HG03439 (cell line): ENCODE measurements around the gene TSPAN31.
"Not testable (repeated sequence)": the region's sequence is repeated elsewhere in the genome, so short reads cannot be mapped to it uniquely, and the experiment has no call there.

Experiments
- ATAC-seq: cut with Tn5 transposase; IDR thresholded peaks from one replicate; pipeline ENCODE4 v1.9.1; 2021; ENCODE audit warnings: mild to moderate bottlenecking, moderate library complexity; ENCODE audit not compliant: unreplicated experiment

The TSPAN31 gene

GRCh38 chr12:57721846-57722608 lies 22.8 kb upstream of the TSPAN31 start:
- ATAC-seq = not testable (repeated sequence)

GRCh38 chr12:57722716-57723629 lies 21.9 kb upstream of the TSPAN31 start:
- no peak for ATAC-seq

DNA sequence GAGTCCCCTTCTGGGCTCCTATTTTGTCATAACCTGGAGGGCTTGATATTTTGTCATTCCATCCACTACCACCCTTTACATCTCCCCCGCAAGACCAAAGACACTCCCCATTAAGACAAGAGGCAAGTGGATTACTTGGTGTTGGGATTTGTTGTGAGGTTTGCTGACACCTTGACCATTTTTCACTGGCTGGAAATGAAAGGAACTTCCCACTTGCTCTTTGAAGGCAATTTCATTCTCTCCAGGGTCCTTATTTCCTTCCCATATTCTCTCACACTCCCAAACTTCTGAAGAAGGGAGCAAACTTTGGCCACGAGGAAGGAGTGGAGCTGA lies 21.2 kb upstream of the TSPAN31 start:
- ATAC-seq = no peak

DNA sequence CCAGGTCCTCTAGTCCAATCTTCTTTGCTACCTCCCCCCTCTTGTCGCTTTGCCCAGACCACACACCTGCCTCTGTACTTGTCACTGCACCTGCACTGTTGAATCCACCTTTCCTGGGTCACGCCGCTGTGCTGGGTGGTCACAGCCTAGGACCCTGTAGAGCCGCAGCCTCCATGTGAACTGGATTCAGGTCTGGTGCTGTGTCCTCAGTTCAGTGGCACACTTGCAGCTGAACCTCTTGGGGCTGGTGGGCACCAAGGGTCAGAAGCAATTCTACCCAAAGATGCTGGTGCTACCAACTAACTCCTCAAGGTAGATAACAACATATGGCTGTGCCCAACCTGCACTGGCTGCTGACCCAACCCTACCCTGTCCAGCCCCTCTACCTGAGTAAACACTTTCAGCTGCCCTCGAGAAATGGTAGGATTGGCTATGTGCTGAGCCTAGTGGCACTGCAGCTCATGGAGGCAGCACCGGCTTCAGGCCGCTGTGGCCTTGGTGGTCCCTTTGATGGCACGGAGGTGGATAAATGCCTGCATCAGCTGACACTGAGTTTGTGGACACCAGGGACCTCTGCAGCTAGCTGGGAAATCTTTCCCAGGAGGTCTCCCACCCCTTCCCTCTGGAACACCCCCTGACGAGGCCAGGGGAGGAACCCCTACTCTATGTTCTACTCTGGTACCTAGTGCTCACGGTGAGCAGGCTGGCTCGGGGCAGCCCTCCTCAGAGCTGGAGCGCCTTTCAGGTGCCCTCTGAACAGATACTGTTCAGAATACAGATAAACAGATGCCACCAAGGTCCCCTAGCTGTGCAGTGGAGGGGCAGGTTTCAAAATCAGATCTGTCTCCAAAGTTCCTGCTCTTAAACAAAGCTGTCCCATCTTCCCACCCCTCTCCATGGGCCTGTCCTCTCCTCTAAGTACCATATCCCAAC lies 20.6 kb upstream of the TSPAN31 start:
- no peak for ATAC-seq

DNA sequence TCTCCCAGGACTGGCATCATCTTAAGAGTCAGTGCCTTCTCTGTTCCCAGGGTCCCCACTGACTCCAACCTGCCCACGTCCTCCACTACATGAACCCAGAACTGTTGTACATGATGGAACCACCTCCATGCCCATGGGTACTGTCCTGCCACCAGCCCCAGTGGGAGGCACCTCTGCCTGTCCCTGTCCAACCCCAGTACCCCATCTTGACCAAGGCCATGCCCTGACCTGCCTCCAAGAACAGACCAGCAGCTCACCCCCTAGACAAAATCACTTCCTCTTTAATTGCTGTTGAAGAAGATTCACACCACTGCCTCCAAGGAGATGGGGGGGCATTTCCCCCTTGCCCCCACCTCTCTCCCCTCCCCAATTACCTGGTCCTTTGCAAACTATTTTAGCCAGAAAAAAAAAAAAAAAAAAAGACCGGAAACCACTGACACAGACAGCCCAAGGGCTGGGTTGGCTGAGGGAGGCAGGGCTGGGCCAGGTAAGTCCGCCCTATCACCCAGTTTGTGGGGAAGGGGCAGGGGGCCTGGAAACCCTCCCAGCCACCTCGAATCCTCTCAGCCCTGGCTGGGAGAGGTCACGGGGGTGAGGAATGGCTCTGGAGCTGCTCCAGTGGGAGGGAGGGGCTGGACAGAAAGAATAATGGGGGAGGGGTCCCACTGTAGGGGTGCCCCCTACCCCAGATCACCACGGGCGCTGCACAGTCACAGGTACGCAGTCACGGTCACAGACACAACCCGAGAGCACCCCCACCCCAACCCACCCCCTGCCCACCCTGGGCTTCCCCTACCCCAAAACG lies 19.7 kb upstream of the TSPAN31 start:
- no peak for ATAC-seq

GRCh38 chr12:57725851-57726150 lies 19.0 kb upstream of the TSPAN31 start:
- ATAC-seq = no peak

- no peak for ATAC-seq
These were observed 18.5 kb upstream of the TSPAN31 start for GRCh38 chr12:57726151-57726883.

DNA sequence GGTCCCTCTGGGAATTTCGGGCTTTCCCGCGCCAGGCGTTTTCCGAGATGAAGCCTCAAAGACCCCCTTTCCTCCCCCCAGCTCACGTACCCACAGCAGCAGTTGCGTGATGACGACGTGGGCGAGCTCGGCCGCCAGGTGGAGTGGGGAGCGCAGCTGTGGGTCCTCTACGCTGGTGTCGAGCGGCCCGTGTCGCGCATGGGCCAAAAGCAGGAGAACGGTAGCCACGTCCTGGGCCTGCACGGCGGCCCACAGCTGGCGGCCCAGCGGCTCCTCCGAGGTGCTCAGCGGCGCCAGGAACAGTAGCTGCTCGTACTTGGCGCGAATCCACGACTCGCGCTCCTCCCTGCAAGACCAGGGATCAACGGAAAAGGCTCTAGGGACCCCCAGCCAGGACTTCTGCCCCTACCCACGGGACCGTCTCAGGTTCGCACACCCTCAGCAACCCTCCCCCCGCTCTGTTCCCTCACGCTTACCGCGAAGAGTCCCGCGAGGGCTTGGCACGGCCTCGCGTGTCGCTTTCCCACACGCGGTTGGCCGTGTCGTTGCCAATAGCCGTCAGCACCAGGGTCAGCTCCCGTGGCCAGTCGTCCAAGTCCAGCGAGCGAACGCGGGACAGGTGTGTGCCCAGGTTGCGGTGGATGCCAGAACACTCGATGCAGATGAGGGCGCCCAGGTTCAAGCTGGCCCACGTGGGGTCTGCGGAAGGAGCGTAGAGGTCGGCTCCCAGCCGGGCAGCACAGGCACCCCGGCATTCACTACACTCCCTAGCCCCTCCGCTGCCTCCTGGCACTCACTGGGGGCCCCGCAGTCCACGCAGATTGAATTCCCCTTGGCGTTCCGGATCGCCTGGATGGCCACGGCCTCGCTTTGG lies 17.7 kb upstream of the TSPAN31 start:
- no peak for ATAC-seq

DNA sequence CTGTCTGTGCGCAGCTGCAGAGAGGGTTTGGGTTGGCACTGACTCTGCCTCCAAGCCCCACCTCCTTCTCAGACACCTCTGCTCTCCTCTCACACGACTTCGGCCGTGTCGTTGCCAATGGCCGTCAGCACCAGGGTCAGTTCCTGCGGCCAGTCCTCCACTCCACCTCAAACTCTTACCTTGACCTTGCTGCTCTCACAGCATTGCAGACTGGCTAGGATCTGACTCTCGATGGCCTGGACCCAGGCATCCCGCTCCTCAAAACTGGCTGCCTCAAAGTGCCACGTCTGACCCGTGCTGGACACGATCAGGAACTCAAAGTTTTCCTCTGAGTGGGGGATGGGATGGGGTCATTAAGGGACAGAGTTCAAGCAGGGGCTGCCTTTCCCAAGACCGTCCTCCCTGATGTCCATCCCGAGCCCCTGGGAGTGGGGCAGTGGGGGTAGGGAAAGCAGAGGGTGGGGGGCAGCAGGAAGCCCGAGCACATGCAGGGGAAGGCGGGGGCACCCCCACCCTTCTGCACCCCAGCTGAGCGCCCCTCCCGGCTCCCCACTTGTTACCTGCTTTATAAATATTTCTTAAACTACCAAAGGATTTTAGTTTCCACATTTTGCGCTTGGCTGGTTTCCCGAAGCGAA lies 17.0 kb upstream of the TSPAN31 start:
- no peak for ATAC-seq

- no peak for ATAC-seq
These were observed 15.5 kb upstream of the TSPAN31 start for GRCh38 chr12:57729321-57729844.

GRCh38 chr12:57730336-57731067 lies 14.3 kb upstream of the TSPAN31 start:
- ATAC-seq = no peak

DNA sequence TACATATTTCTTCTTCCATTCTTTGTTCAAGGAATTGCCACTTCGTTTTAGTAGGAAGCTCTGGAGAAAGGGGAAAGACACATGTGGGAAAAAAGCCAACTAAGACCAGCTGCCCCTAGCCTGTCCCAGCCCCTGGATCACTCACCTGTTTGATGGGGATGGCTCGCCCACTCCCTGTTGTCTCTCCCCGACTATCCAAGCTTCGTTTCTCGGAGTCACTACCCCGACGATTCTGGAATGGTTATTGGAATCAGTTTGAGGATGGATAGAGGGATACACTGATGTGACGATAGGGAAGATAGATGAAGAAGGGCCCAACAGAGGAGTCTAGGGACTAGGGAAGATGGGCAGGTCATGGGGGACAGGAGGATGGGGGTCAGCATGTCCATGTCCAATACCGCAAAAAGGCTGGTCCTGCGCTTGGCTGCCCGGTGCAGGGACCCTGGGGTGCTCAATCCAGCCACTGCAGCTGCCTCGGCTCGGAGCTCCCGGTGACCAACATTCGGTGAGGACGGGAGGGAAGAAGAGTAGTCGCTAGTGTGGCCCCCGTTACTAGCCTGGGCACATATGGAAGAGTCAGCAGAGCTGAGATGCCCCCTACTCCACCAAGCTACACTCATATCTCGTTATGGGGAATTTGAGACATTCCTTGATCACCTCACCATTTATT lies 13.3 kb upstream of the TSPAN31 start:
- no peak for ATAC-seq

DNA sequence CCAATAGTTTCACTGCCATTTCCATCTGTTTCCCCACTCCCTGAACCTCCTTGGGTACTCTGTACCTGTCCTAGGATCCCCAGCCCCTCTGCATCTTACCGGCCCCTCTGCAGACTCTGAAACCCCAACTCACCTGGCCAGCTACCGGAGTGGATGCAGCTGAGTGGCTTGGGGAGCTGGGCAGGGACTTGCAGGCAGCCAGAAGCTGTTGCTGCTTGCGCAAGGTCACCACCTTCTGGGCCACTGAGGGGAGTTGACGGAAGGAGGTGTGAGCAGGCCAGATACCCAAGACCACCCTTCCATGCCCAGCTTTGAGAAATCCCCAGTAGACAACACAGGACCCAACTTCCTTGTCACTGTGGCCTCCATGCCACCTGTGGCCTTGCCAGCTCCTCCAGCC lies 12.6 kb upstream of the TSPAN31 start:
- no peak for ATAC-seq

GRCh38 chr12:57732726-57733593 lies 11.9 kb upstream of the TSPAN31 start:
- no peak for ATAC-seq

- ATAC-seq = no peak
These were observed 10.9 kb upstream of the TSPAN31 start for GRCh38 chr12:57733928-57734327.

DNA sequence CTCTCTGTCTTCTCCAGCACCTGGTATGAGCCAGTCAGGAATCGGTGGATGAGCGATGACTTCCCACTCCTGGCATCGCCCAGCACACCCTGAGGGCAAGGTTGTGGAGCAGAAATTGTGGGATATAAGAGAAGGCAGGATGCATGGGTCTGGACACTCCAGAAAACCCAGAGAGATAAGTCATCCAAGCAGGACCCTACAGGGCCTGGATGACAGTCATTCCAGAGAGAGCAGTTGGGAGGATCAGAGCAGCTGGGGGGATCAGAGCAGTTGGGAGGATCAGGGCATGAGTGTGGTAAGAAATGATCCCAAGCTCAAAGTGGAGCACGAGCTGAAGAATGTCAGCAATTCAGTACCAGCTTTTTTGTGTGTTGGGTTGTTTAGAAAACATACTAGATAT lies 10.2 kb upstream of the TSPAN31 start:
- ATAC-seq = no peak
